Activated naive CD8-positive, alpha-beta T cell treated with anti-CD3 and anti-CD28 coated beads, Interleukin-2, amount 10 ng/mL, durations not matched to agents 7 days and 5 days (primary cell): ENCODE data around the gene EFCAB6. TPM values are rescaled to one million over a fixed set of nuclear protein-coding genes. Genes with fewer than 3 reads are reported as not detected.
A peak's percentile ranks its signal among the peaks of the same experiment; 100 is the strongest.

ENCODE experiments used
- ATAC-seq: fragments of 150-1000 bp; cut with Tn5 transposase; one replicate; pipeline ENCODE4 v1.10.0; 2021; ENCODE audit warnings: low read depth, moderate library complexity
- POLR2A ChIA-PET: fragments of 350-600 bp; sonication (Branson Sonifier 250); formaldehyde crosslinking; loops from one replicate; lab custom pipeline; 2021; ENCODE audit warnings: antibody characterized with exemption; lab: Charles Lee
- DNase-seq: peaks from one replicate; pipeline ENCODE4 v3.0.0; 2021
- H3K27ac Mint-ChIP-seq: one replicate; pipeline ENCODE4 v1.8.0; 2022; ENCODE audit warnings: mild to moderate bottlenecking, mixed read lengths
- H3K27me3 Mint-ChIP-seq: one replicate; pipeline ENCODE4 v1.8.0; 2022; ENCODE audit warnings: mild to moderate bottlenecking, moderate library complexity, mixed read lengths
- H3K36me3 Mint-ChIP-seq: one replicate; pipeline ENCODE4 v1.8.0; 2021; ENCODE audit warnings: mild to moderate bottlenecking, mixed read lengths
- H3K4me1 Mint-ChIP-seq: one replicate; pipeline ENCODE4 v1.8.0; 2021; ENCODE audit warnings: mixed read lengths
- H3K4me3 Mint-ChIP-seq: one replicate; pipeline ENCODE4 v1.8.0; 2022; ENCODE audit warnings: mild to moderate bottlenecking, moderate library complexity, mixed read lengths
- H3K9me3 Mint-ChIP-seq: one replicate; pipeline ENCODE4 v1.8.0; 2021; ENCODE audit warnings: mixed read lengths
- total RNA-seq, 2 experiments: library from RNA; stranded (reverse); gene quantifications; one replicate each; pipeline ENCODE4 v1.2.3, GENCODE V29; 2021

EFCAB6 gene
- total RNA-seq, 2 experiments from 2014 or later = 0.19 to 0.37 TPM

- Mint-ChIP-seq H3K36me3 (no peaks in the 10 kb centered on the region), H3K4me1 (no peaks in the 10 kb centered on the region), H3K27ac (no peak overlapping the region), H3K9me3 (no peaks in the 10 kb centered on the region), H3K4me3 (no peak overlapping the region), H3K27me3 (peaks cover 9% of the 10 kb centered on the region)
- DNase-seq (no peak), ATAC-seq (no peak)
- POLR2A ChIA-PET = no interaction called here
These were observed 19.7 kb upstream of the EFCAB6 start for GRCh38 chr22:43831561-43832392.

GRCh38 chr22:43830931-43831560 is 18.9 kb upstream of the EFCAB6 start:
- H3K9me3 Mint-ChIP-seq = no peaks in the 10 kb centered on the region
- no peak overlapping the region for H3K4me3 Mint-ChIP-seq
- POLR2A ChIA-PET = no interaction called here
- no peak for ATAC-seq
- DNase-seq = no peak
- H3K27me3 Mint-ChIP-seq = peaks cover 9% of the 10 kb centered on the region
- H3K27ac Mint-ChIP-seq = no peak overlapping the region
- no peaks in the 10 kb centered on the region for H3K4me1 Mint-ChIP-seq
- H3K36me3 Mint-ChIP-seq = no peaks in the 10 kb centered on the region

- POLR2A ChIA-PET = no interaction called here
- Mint-ChIP-seq H3K4me3 (no peak overlapping the region), H3K36me3 (no peaks in the 10 kb centered on the region), H3K27me3 (peaks cover 5% of the 10 kb centered on the region), H3K27ac (no peak overlapping the region), H3K9me3 (no peaks in the 10 kb centered on the region), H3K4me1 (no peaks in the 10 kb centered on the region)
- ATAC-seq (no peak), DNase-seq (peak; percentile 1)
These were observed 18.1 kb upstream of the EFCAB6 start for GRCh38 chr22:43829904-43830851.

GRCh38 chr22:43828998-43829782 is 17.1 kb upstream of the EFCAB6 start:
- Mint-ChIP-seq H3K36me3 (no peaks in the 10 kb centered on the region), H3K9me3 (no peaks in the 10 kb centered on the region), H3K27ac (no peak overlapping the region), H3K4me3 (no peak overlapping the region), H3K4me1 (no peaks in the 10 kb centered on the region), H3K27me3 (peaks cover 2% of the 10 kb centered on the region)
- ATAC-seq (no peak), DNase-seq (peak; percentile 6)
- POLR2A ChIA-PET = no interaction called here

GRCh38 chr22:43828725-43828997 is 16.6 kb upstream of the EFCAB6 start:
- no peak for ATAC-seq
- peaks cover 2% of the 10 kb centered on the region for H3K27me3 Mint-ChIP-seq
- H3K27ac Mint-ChIP-seq = no peak overlapping the region
- DNase-seq = peak; percentile 5
- POLR2A ChIA-PET = no interaction called here
- no peaks in the 10 kb centered on the region for H3K4me1 Mint-ChIP-seq
- H3K36me3 Mint-ChIP-seq = no peaks in the 10 kb centered on the region
- no peaks in the 10 kb centered on the region for H3K9me3 Mint-ChIP-seq
- no peak overlapping the region for H3K4me3 Mint-ChIP-seq

GRCh38 chr22:43827926-43828724 is 16.0 kb upstream of the EFCAB6 start:
- H3K4me1 Mint-ChIP-seq = no peaks in the 10 kb centered on the region
- peaks cover 1% of the 10 kb centered on the region for H3K27me3 Mint-ChIP-seq
- peak; percentile 6 for DNase-seq
- ATAC-seq = no peak
- H3K36me3 Mint-ChIP-seq = no peaks in the 10 kb centered on the region
- H3K4me3 Mint-ChIP-seq = no peak overlapping the region
- POLR2A ChIA-PET = no interaction called here
- H3K27ac Mint-ChIP-seq = no peak overlapping the region
- no peaks in the 10 kb centered on the region for H3K9me3 Mint-ChIP-seq

GRCh38 chr22:43827003-43827735 is 15.1 kb upstream of the EFCAB6 start:
- Mint-ChIP-seq H3K4me3 (no peak overlapping the region), H3K27ac (no peak overlapping the region)
- no peak for ATAC-seq

GRCh38 chr22:43826142-43827002 is 14.3 kb upstream of the EFCAB6 start:
- ATAC-seq (no peak), DNase-seq (no peak)
- Mint-ChIP-seq H3K9me3 (no peaks in the 10 kb centered on the region), H3K27me3 (no peaks in the 10 kb centered on the region), H3K4me1 (no peaks in the 10 kb centered on the region), H3K27ac (no peak overlapping the region), H3K4me3 (no peak overlapping the region), H3K36me3 (no peaks in the 10 kb centered on the region)
- POLR2A ChIA-PET = interaction anchor here (0.6 kb wide), 1 partner anchor 17 kb away, joined by 5 read pairs; no protein-coding TSS in a partner anchor

More at GRCh38 chr22:43827003-43827735, 15.1 kb upstream of the EFCAB6 start:
- Mint-ChIP-seq H3K27me3 (no peaks in the 10 kb centered on the region), H3K36me3 (no peaks in the 10 kb centered on the region), H3K9me3 (no peaks in the 10 kb centered on the region), H3K4me1 (no peaks in the 10 kb centered on the region)
- no peak for DNase-seq
- POLR2A ChIA-PET = interaction anchor here (0.6 kb wide), 1 partner anchor 16 kb away, joined by 5 read pairs; no protein-coding TSS in a partner anchor

- H3K27me3 Mint-ChIP-seq = no peaks in the 10 kb centered on the region
- DNase-seq = no peak
- H3K4me1 Mint-ChIP-seq = no peaks in the 10 kb centered on the region
- no peak for ATAC-seq
- H3K27ac Mint-ChIP-seq = no peak overlapping the region
- H3K9me3 Mint-ChIP-seq = no peaks in the 10 kb centered on the region
- H3K36me3 Mint-ChIP-seq = no peaks in the 10 kb centered on the region
- POLR2A ChIA-PET = no interaction called here
- no peak overlapping the region for H3K4me3 Mint-ChIP-seq
These were observed 13.5 kb upstream of the EFCAB6 start for GRCh38 chr22:43825651-43826050.

- DNase-seq (no peak), ATAC-seq (no peak)
- H3K4me3 Mint-ChIP-seq = no peak overlapping the region
- no peaks in the 10 kb centered on the region for H3K9me3 Mint-ChIP-seq
- H3K36me3 Mint-ChIP-seq = no peaks in the 10 kb centered on the region
- no peaks in the 10 kb centered on the region for H3K4me1 Mint-ChIP-seq
- no peaks in the 10 kb centered on the region for H3K27me3 Mint-ChIP-seq
- no peak overlapping the region for H3K27ac Mint-ChIP-seq
- POLR2A ChIA-PET = no interaction called here
These were observed 12.8 kb upstream of the EFCAB6 start for GRCh38 chr22:43824724-43825420.
